Transverse colon (tissue), 3 donors: ENCODE measurements around the gene WBP2NL.

ENCODE experiments used
- CTCF ChIP-seq, 5 experiments: fragments of 200-600 bp in 3 of 5; fragments of 450-650 bp in 2 of 5; sonication (generic) in 3 of 5; IDR thresholded peaks; 1 replicate in 2 of 5; 2 replicates in 3 of 5; pipeline ENCODE4 v1.5.1; 2016 to 2017; ENCODE audit warnings: antibody characterized with exemption in 5 of 5, inconsistent platforms in 3 of 5, mild to moderate bottlenecking in 2 of 5, moderate library complexity in 1 of 5
- POLR2A ChIP-seq: fragments of 450-650 bp; IDR thresholded peaks from one replicate; pipeline ENCODE4 v1.6.1; 2016; ENCODE audit warnings: antibody characterized with exemption, mild to moderate bottlenecking, moderate library complexity

- TF ChIP-seq CTCF (IDR thresholded peaks at IDR 0.05) (no peak), POLR2A (no peak)
Measured at GRCh38 chr22:42001121-42001520, 2.5 kb downstream of the WBP2NL start.
